ENCODE data around the gene DNM1. TPM values are rescaled to one million over a fixed set of nuclear protein-coding genes. Genes with fewer than 3 reads are reported as not detected.

DNM1 gene
- total RNA-seq, 2 experiments from 2014 or later, result 0.36 to 0.59 TPM

DNA sequence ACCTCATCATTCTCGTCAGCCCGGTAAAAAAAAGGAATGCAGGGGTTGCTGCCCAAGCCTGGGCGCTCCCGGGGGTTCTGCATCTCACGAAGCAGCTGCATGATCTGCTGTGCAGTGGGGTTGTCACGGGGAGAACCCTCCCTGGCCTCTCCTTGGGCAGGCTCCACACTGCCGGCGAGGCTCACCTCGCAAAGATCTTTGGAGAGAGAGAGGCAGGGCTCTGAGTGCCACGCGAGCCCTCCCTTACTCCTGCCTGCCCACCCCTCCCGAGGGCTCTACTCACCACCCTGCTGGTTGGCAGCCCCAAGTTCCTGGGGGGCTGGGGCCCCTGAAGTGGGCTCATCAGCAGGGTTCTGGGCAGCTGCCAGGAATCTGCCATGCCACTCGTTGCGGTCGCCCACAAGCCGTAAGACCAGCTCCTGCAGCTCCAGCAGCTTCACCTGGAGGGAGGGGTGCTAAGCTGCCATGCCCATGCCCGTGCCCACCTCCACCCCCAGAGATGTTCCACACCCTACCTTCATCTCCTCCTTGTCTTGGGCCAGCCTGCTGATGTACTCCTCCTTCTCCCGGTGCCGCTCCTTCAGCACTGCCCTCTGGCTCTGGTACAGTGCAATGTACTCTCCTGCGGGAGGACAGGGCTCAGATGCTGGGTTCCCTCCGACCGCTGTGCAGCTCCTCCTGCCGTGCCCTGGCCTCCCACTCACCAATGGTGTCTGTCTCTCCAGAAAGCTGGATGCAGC lies 54.1 kb downstream of the DNM1 start:
- CTCF ChIA-PET, result no interaction called here
- no peak for TF ChIP-seq CTCF (IDR thresholded peaks at IDR 0.05)

GRCh38 chr9:128257907-128258306 lies 54.7 kb downstream of the DNM1 start:
- CTCF ChIA-PET, result no interaction called here
- no peak overlapping the region for H3K27ac Mint-ChIP-seq
- no peak overlapping the region for H3K4me3 Mint-ChIP-seq
- H3K9me3 Mint-ChIP-seq, result no peaks in the 10 kb centered on the region
- H3K27me3 Mint-ChIP-seq, result no peaks in the 10 kb centered on the region
- peaks cover 18% of the 10 kb centered on the region for H3K36me3 Mint-ChIP-seq (ENCODE audit: low read depth)
- no peaks in the 10 kb centered on the region for H3K4me1 Mint-ChIP-seq (ENCODE audit: low read depth)
- intact Hi-C loops (cut with micrococcal nuclease), result no loop called here
- ATAC-seq (no peak), DNase-seq (no peak)
- TF ChIP-seq CTCF (IDR thresholded peaks at IDR 0.05), result no peak
- POLR2A ChIA-PET, result no interaction called here

More for the DNA sequence above, 54.1 kb downstream of the DNM1 start:
- Mint-ChIP-seq H3K27ac (no peak overlapping the region), H3K4me1 (ENCODE audit: low read depth) (no peaks in the 10 kb centered on the region), H3K36me3 (ENCODE audit: low read depth) (peaks cover 14% of the 10 kb centered on the region), H3K27me3 (no peaks in the 10 kb centered on the region), H3K9me3 (no peaks in the 10 kb centered on the region), H3K4me3 (no peak overlapping the region)
- ATAC-seq, result no peak
- POLR2A ChIA-PET, result no interaction called here
- no peak for DNase-seq
- intact Hi-C loops (cut with micrococcal nuclease), result no loop called here

- Mint-ChIP-seq H3K4me3 (no peak overlapping the region), H3K9me3 (no peaks in the 10 kb centered on the region), H3K27ac (no peak overlapping the region), H3K27me3 (no peaks in the 10 kb centered on the region), H3K4me1 (ENCODE audit: low read depth) (no peaks in the 10 kb centered on the region), H3K36me3 (ENCODE audit: low read depth) (peaks cover 18% of the 10 kb centered on the region)
- intact Hi-C loops (cut with micrococcal nuclease), result no loop called here
- ChIA-PET CTCF (no interaction called here), POLR2A (interaction anchor here (0.7 kb wide), 1 partner anchor 754 kb away, joined by 3 read pairs; no protein-coding TSS in a partner anchor)
- DNase-seq (no peak), ATAC-seq (no peak)
- TF ChIP-seq CTCF (IDR thresholded peaks at IDR 0.05), result no peak
These were observed 55.1 kb downstream of the DNM1 start for GRCh38 chr9:128258326-128258725.

DNA sequence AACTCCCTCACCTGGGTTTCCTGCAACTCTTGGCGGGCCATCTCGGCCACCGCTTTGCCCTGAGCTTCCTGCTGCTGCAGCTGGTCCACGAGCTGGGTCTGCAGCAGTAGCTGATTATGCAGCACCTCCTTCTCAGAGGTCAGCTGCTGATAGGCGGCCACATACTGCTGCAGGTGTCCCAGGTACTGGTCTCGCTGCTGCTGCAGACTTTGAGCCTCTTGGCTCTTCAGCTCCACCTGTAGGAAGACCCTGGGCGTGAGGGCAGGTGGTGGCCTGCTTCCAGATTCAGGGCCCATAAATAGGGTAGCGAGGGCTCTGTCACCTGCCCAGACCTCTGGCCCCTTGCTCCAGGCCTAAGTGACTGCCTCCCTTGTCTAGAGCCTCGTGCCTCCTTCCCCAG lies 56.0 kb downstream of the DNM1 start:
- H3K27me3 Mint-ChIP-seq, result no peaks in the 10 kb centered on the region
- H3K9me3 Mint-ChIP-seq, result no peaks in the 10 kb centered on the region
- CTCF ChIA-PET, result no interaction called here
- no peaks in the 10 kb centered on the region for H3K4me1 Mint-ChIP-seq (ENCODE audit: low read depth)
- no peak for TF ChIP-seq CTCF (IDR thresholded peaks at IDR 0.05)
- no peak overlapping the region for H3K4me3 Mint-ChIP-seq
- POLR2A ChIA-PET, result interaction anchor here (0.7 kb wide), 1 partner anchor 755 kb away, joined by 3 read pairs; no protein-coding TSS in a partner anchor
- H3K36me3 Mint-ChIP-seq (ENCODE audit: low read depth), result peaks cover 18% of the 10 kb centered on the region
- ATAC-seq (no peak), DNase-seq (no peak)
- no peak overlapping the region for H3K27ac Mint-ChIP-seq
- intact Hi-C loops (cut with micrococcal nuclease), result no loop called here

- H3K9me3 Mint-ChIP-seq, result no peaks in the 10 kb centered on the region
- H3K27me3 Mint-ChIP-seq, result no peaks in the 10 kb centered on the region
- no peak overlapping the region for H3K4me3 Mint-ChIP-seq
- ATAC-seq (no peak), DNase-seq (no peak)
- H3K36me3 Mint-ChIP-seq (ENCODE audit: low read depth), result peaks cover 21% of the 10 kb centered on the region
- POLR2A ChIA-PET, result no interaction called here
- no peak overlapping the region for H3K27ac Mint-ChIP-seq
- no peaks in the 10 kb centered on the region for H3K4me1 Mint-ChIP-seq (ENCODE audit: low read depth)
- no peak for TF ChIP-seq CTCF (IDR thresholded peaks at IDR 0.05)
- CTCF ChIA-PET, result no interaction called here
- intact Hi-C loops (cut with micrococcal nuclease), result no loop called here
These were observed 57.2 kb downstream of the DNM1 start for GRCh38 chr9:128260340-128260739.

Measured in activated CD8-positive, alpha-beta T cell treated with anti-CD3 and anti-CD28 coated beads for 36 hours (primary cell).